OCI-LY7 (cell line): ENCODE data around the gene ARGLU1. TPM values are rescaled to one million over a fixed set of nuclear protein-coding genes. Genes with fewer than 3 reads are reported as not detected.

ENCODE experiments used
- BruUV-seq: library from RNA; stranded (reverse); fragments of 400-500 nt; replicated peaks from 2 replicates; lab custom pipeline; 2021; lab: Mats Ljungman, UMichigan
- CTCF ChIA-PET: fragments of 300-600 bp; sonication (Branson Sonifier 250); formaldehyde crosslinking; loops from one replicate; lab custom pipeline; 2022; ENCODE audit warnings: antibody characterized with exemption; ENCODE audit not compliant: unreplicated experiment; lab: Charles Lee
- POLR2A ChIA-PET: fragments of 300-600 bp; sonication (Branson Sonifier 250); formaldehyde crosslinking; loops from one replicate; lab custom pipeline; 2022; ENCODE audit warnings: antibody characterized with exemption; lab: Charles Lee
- DNase-seq: peaks from one replicate; pipeline ENCODE4 v3.0.0-alpha.2; 2015; ENCODE audit warnings: low spot score
- H2AFZ ChIP-seq: fragments of 200-600 bp; sonication (generic), shearing (Covaris generic); 2 replicates; pipeline ENCODE4 v1.6.1; 2014; ENCODE audit warnings: mild to moderate bottlenecking, antibody characterized with exemption, low read length, moderate library complexity
- H3K27ac ChIP-seq: fragments of 200-600 bp; sonication (generic); 2 replicates; pipeline ENCODE4 v1.5.1; 2014; ENCODE audit warnings: mixed run types, low read depth, mild to moderate bottlenecking, moderate library complexity, low read length, inconsistent platforms; ENCODE audit not compliant: poor library complexity, severe bottlenecking
- H3K36me3 ChIP-seq: fragments of 200-600 bp; sonication (generic); 2 replicates; pipeline ENCODE4 v1.6.1; 2014; ENCODE audit warnings: mild to moderate bottlenecking, antibody characterized with exemption, low read length, moderate library complexity, mixed read lengths; ENCODE audit not compliant: insufficient read depth
- H3K4me1 ChIP-seq: fragments of 200-600 bp; sonication (generic); 2 replicates; pipeline ENCODE4 v1.5.1; 2014; ENCODE audit warnings: mild to moderate bottlenecking, low read length; ENCODE audit not compliant: insufficient read depth, poor library complexity, severe bottlenecking
- H3K4me2 ChIP-seq: fragments of 200-600 bp; sonication (generic); 2 replicates; pipeline ENCODE4 v1.6.1; 2014; ENCODE audit warnings: mild to moderate bottlenecking, low read length
- H3K4me3 ChIP-seq: fragments of 200-600 bp; sonication (generic); 2 replicates; pipeline ENCODE4 v1.5.1; 2014; ENCODE audit warnings: mild to moderate bottlenecking, low read depth, low read length; ENCODE audit not compliant: poor library complexity, severe bottlenecking
- H3K79me2 ChIP-seq: fragments of 200-600 bp; sonication (generic); 2 replicates; pipeline ENCODE4 v1.6.1; 2016; ENCODE audit warnings: low read depth, mild to moderate bottlenecking, low read length, moderate library complexity, mixed read lengths; ENCODE audit not compliant: insufficient read depth
- H3K9me2 ChIP-seq: fragments of 200-600 bp; sonication (generic); 2 replicates; pipeline ENCODE4 v1.6.1; 2016; ENCODE audit warnings: mild to moderate bottlenecking, low read length, mixed read lengths; ENCODE audit not compliant: insufficient read depth
- H3K9me3 ChIP-seq: fragments of 200-600 bp; sonication (generic); 2 replicates; pipeline ENCODE4 v1.6.1; 2014; ENCODE audit warnings: mild to moderate bottlenecking, mixed run types, low read length, mixed read lengths
- H4K20me1 ChIP-seq: fragments of 200-600 bp; sonication (generic); 2 replicates; pipeline ENCODE4 v1.6.1; 2014; ENCODE audit warnings: mild to moderate bottlenecking, antibody characterized with exemption, low read length, moderate library complexity, mixed read lengths; ENCODE audit not compliant: insufficient read depth
- CTCF ChIP-seq: fragments of 200-600 bp; sonication (generic); conservative IDR thresholded peaks from 2 replicates; pipeline ENCODE4 v1.5.1; 2014; ENCODE audit warnings: mild to moderate bottlenecking, antibody characterized with exemption, low read length, moderate library complexity, mixed read lengths
- EZH2phosphoT487 ChIP-seq: fragments of 200-600 bp; sonication (generic); IDR thresholded peaks from 2 replicates; pipeline ENCODE4 v1.6.1; 2018; ENCODE audit warnings: low read depth, borderline replicate concordance, mild to moderate bottlenecking, mixed run types, antibody characterized with exemption, low read length, moderate library complexity, mixed read lengths
- intact Hi-C: fragments of 100-400 bp; cut with micrococcal nuclease; formaldehyde crosslinking; loops from one replicate; pipeline ENCODE4 v1.10.0; 2022; ENCODE audit not compliant: unreplicated experiment
- total RNA-seq, 2 experiments: library from RNA; depleted of rRNA in 1 of 2; stranded (reverse); fragments of >200 nt in 1 of 2; shearing (Covaris generic) in 1 of 2; gene quantifications; 2 replicates each; pipeline ENCODE4 v1.2.3, GENCODE V29; 2014 to 2022

The ARGLU1 gene
- total RNA-seq, 2 experiments from 2014 or later: 71.6 to 71.9 TPM

GRCh38 chr13:106596275-106596937, 28.5 kb upstream of the ARGLU1 start:
- Histone ChIP-seq H4K20me1 (no peaks in the 10 kb centered on the region), H3K9me2 (no peaks in the 10 kb centered on the region), H3K4me2 (no peak overlapping the region), H3K4me3 (no peak overlapping the region), H3K9me3 (no peaks in the 10 kb centered on the region), H3K36me3 (no peaks in the 10 kb centered on the region), H3K27ac (no peak overlapping the region), H3K4me1 (no peaks in the 10 kb centered on the region), H3K79me2 (no peaks in the 10 kb centered on the region), H2AFZ (no peak overlapping the region)
- intact Hi-C loops: no loop called here
- TF ChIP-seq CTCF (no peak), EZH2phosphoT487 (no peak)
- DNase-seq: no peak
- POLR2A ChIA-PET: interaction anchor here (0.6 kb wide), 1 partner anchor 99 kb away, joined by 3 read pairs; no protein-coding TSS in a partner anchor
- no TSS peak for BruUV-seq
- CTCF ChIA-PET: no interaction called here

- no peak overlapping the region for H3K4me2 ChIP-seq
- no peak overlapping the region for H3K4me3 ChIP-seq
- no peaks in the 10 kb centered on the region for H4K20me1 ChIP-seq
- intact Hi-C loops: no loop called here
- no peak for DNase-seq
- no peaks in the 10 kb centered on the region for H3K4me1 ChIP-seq
- no peaks in the 10 kb centered on the region for H3K9me2 ChIP-seq
- H3K27ac ChIP-seq: no peak overlapping the region
- CTCF ChIA-PET: no interaction called here
- no peaks in the 10 kb centered on the region for H3K79me2 ChIP-seq
- H2AFZ ChIP-seq: no peak overlapping the region
- H3K9me3 ChIP-seq: no peaks in the 10 kb centered on the region
- POLR2A ChIA-PET: interaction anchor here (0.6 kb wide), 1 partner anchor 99 kb away, joined by 3 read pairs; no protein-coding TSS in a partner anchor
- H3K36me3 ChIP-seq: no peaks in the 10 kb centered on the region
- TF ChIP-seq CTCF (no peak), EZH2phosphoT487 (no peak)
- no TSS peak for BruUV-seq
Observed at GRCh38 chr13:106595625-106596024, 27.7 kb upstream of the ARGLU1 start.

- no peaks in the 10 kb centered on the region for H3K36me3 ChIP-seq
Observed at GRCh38 chr13:106594980-106595379, 27.0 kb upstream of the ARGLU1 start.

More at GRCh38 chr13:106594980-106595379, 27.0 kb upstream of the ARGLU1 start:
- CTCF ChIA-PET: no interaction called here
- Histone ChIP-seq H2AFZ (no peak overlapping the region), H3K79me2 (no peaks in the 10 kb centered on the region), H3K4me3 (no peak overlapping the region), H3K4me1 (no peaks in the 10 kb centered on the region), H4K20me1 (no peaks in the 10 kb centered on the region), H3K4me2 (no peak overlapping the region), H3K9me3 (no peaks in the 10 kb centered on the region), H3K9me2 (no peaks in the 10 kb centered on the region), H3K27ac (no peak overlapping the region)
- TF ChIP-seq EZH2phosphoT487: no peak
- no peak for TF ChIP-seq CTCF
- POLR2A ChIA-PET: no interaction called here
- intact Hi-C loops: no loop called here
- DNase-seq: no peak
- BruUV-seq: no TSS peak
